Parathyroid adenoma (tissue), 2 donors: Measurements from ENCODE around the gene PAFAH1B2.

Experiments
- H2AFZ ChIP-seq: fragments of 300-600 bp; sonication (generic); one replicate; pipeline ENCODE4 v1.7.0; 2017; ENCODE audit warnings: antibody characterized with exemption, mild to moderate bottlenecking
- H3K27ac ChIP-seq: fragments of 300-600 bp; sonication (generic); one replicate; pipeline ENCODE4 v1.7.0; 2017
- H3K27me3 ChIP-seq: fragments of 300-600 bp; sonication (generic); one replicate; pipeline ENCODE4 v1.7.0; 2017; ENCODE audit warnings: low read length; ENCODE audit not compliant: control insufficient read depth, insufficient read depth
- H3K36me3 ChIP-seq: fragments of 300-600 bp; sonication (generic); one replicate; pipeline ENCODE4 v1.7.0; 2017; ENCODE audit warnings: low read length; ENCODE audit not compliant: control insufficient read depth, insufficient read depth
- H3K4me1 ChIP-seq: fragments of 300-600 bp; sonication (generic); one replicate; pipeline ENCODE4 v1.7.0; 2017; ENCODE audit warnings: control low read depth
- H3K4me2 ChIP-seq: fragments of 300-600 bp; sonication (generic); one replicate; pipeline ENCODE4 v1.7.0; 2017; ENCODE audit warnings: low read length
- H3K4me3 ChIP-seq: fragments of 300-600 bp; sonication (generic); one replicate; pipeline ENCODE4 v1.7.0; 2017; ENCODE audit warnings: low read depth, low read length
- H3K79me2 ChIP-seq: fragments of 300-600 bp; sonication (generic); one replicate; pipeline ENCODE4 v1.7.0; 2017; ENCODE audit warnings: control low read depth
- H3K9ac ChIP-seq: fragments of 300-600 bp; sonication (generic); one replicate; pipeline ENCODE4 v1.7.0; 2017; ENCODE audit warnings: mild to moderate bottlenecking
- H3K9me3 ChIP-seq: fragments of 300-600 bp; sonication (generic); one replicate; pipeline ENCODE4 v1.7.0; 2017; ENCODE audit warnings: low read length; ENCODE audit not compliant: control insufficient read depth
- TF ChIP-seq, protein P1 (sequence below): fragments of 300-600 bp; sonication (generic); IDR thresholded peaks from one replicate; pipeline ENCODE4 v1.7.0; 2017; ENCODE audit warnings: antibody characterized with exemption, mild to moderate bottlenecking
- donor health status: primary hyperparathyroidism.

Gene PAFAH1B2

DNA sequence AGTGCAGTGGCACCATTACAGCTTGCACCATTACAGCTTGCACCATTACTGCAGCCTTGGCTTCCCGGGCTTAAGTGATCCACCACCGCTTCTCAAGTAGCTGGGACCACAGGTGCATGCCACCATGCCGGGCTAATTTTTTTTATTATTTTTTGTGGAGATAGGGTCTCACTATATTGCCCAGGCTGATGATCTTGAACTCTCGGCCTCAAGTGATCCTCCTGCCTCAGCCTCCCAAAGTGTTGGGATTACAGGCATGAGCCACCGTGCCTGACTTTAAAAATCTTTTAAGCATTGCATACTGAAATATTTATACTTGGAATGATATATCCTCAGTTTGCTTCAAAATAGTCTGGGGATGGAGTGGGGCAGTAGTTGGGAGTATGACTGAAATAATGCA is 10.4 kb downstream of the PAFAH1B2 start:
- H3K79me2 ChIP-seq = peaks cover 32% of the 10 kb centered on the region
- H3K36me3 ChIP-seq = no peaks in the 10 kb centered on the region
- H3K27me3 ChIP-seq = no peaks in the 10 kb centered on the region
- H3K27ac ChIP-seq = no peak overlapping the region
- H2AFZ ChIP-seq = no peak overlapping the region
- no peaks in the 10 kb centered on the region for H3K9me3 ChIP-seq
- H3K4me1 ChIP-seq = no peaks in the 10 kb centered on the region
- H3K4me3 ChIP-seq = no peak overlapping the region
- TF ChIP-seq, protein P1, sequence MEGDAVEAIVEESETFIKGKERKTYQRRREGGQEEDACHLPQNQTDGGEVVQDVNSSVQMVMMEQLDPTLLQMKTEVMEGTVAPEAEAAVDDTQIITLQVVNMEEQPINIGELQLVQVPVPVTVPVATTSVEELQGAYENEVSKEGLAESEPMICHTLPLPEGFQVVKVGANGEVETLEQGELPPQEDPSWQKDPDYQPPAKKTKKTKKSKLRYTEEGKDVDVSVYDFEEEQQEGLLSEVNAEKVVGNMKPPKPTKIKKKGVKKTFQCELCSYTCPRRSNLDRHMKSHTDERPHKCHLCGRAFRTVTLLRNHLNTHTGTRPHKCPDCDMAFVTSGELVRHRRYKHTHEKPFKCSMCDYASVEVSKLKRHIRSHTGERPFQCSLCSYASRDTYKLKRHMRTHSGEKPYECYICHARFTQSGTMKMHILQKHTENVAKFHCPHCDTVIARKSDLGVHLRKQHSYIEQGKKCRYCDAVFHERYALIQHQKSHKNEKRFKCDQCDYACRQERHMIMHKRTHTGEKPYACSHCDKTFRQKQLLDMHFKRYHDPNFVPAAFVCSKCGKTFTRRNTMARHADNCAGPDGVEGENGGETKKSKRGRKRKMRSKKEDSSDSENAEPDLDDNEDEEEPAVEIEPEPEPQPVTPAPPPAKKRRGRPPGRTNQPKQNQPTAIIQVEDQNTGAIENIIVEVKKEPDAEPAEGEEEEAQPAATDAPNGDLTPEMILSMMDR = no peak
- H3K9ac ChIP-seq = no peak overlapping the region
- no peak overlapping the region for H3K4me2 ChIP-seq

DNA sequence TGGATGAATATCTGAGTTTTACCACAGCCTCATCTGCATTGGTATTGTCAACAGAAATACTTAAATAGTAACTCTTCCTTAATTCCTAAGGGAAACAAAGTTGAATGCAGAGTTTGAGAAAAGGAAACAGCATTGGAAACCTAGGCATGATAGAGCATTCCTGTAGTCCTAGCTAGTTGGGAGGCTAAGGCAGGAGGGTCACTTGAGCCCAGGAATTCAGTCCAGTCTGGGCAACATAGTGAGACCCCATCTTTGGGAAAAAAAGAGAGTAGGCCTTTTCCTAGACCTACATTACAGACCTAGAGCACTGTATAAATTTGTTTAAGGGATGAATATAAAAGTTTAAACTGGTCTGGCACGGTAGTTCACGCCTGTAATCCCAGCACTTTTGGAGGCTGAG is 13.4 kb downstream of the PAFAH1B2 start:
- H3K36me3 ChIP-seq = no peaks in the 10 kb centered on the region

DNA sequence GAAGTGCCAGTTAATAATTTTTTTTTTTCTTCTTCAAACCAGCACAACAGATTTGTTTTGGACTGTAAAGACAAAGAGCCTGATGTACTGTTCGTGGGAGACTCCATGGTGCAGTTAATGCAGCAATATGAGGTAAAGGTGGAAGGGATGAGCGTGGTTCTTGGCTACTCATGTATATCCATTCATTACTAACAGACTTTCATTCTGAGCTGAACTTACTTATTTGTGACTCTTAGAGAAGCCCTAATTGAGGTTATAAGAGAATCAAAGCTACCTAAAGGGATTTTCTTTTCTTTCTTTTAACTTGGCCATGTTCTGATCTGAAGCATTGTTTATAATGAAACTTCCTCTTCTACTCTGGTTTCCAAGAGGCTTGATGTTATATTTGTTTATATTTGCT is 15.8 kb downstream of the PAFAH1B2 start:
- Histone ChIP-seq H3K36me3 (no peaks in the 10 kb centered on the region), H3K27ac (no peak overlapping the region), H3K9ac (no peak overlapping the region), H3K9me3 (no peaks in the 10 kb centered on the region), H3K4me1 (no peaks in the 10 kb centered on the region), H3K4me3 (no peak overlapping the region), H3K4me2 (no peak overlapping the region), H2AFZ (no peak overlapping the region), H3K27me3 (no peaks in the 10 kb centered on the region), H3K79me2 (peaks cover 3% of the 10 kb centered on the region)
- TF ChIP-seq, protein P1 = no peak

More for the DNA sequence above, 13.4 kb downstream of the PAFAH1B2 start:
- Histone ChIP-seq H3K79me2 (peaks cover 15% of the 10 kb centered on the region), H3K4me3 (no peak overlapping the region), H3K9me3 (no peaks in the 10 kb centered on the region), H3K9ac (no peak overlapping the region), H3K27me3 (no peaks in the 10 kb centered on the region), H3K4me2 (no peak overlapping the region), H3K27ac (no peak overlapping the region), H2AFZ (no peak overlapping the region), H3K4me1 (no peaks in the 10 kb centered on the region)
- TF ChIP-seq, protein P1 = no peak

DNA sequence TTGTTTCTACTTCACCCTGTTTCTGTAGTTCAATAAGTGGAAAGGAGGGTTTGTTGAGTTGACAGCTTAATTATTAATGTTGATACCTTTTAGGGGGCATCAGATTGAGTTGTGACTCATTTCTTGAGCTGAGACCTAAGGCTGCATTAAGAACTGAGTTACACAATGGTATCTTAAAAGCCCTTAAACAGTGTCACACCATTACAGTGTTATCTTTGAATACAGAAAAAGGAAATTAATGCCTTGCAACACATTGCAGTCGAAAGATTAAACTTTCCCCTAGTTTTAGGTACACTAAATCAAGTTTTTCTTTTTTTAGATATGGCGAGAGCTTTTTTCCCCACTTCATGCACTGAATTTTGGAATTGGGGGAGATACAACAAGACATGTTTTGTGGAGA is 16.7 kb downstream of the PAFAH1B2 start:
- TF ChIP-seq, protein P1 = no peak
- H3K9ac ChIP-seq = no peak overlapping the region
- H3K36me3 ChIP-seq = no peaks in the 10 kb centered on the region
- H3K9me3 ChIP-seq = no peaks in the 10 kb centered on the region
- no peak overlapping the region for H3K4me2 ChIP-seq
- H3K4me3 ChIP-seq = no peak overlapping the region
- no peaks in the 10 kb centered on the region for H3K27me3 ChIP-seq
- no peaks in the 10 kb centered on the region for H3K79me2 ChIP-seq
- H2AFZ ChIP-seq = no peak overlapping the region
- no peaks in the 10 kb centered on the region for H3K4me1 ChIP-seq
- H3K27ac ChIP-seq = no peak overlapping the region

DNA sequence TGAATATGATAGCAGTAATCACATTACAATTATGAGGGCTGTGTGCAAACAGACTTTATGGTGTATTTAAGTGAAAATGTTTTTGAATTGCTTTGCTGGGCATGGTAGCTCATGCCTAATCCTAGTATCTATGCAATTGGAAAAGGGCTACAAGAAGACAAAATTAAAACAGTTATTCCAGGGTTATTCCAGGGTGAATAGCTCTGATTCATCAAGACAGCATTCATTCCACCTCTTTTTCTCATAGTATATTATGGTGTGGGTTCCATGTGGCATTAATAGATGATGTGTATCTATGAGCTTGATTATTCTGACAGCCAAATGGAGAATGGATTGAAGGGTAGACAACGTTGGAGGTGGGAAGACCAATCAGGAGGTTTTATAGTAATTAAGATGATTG is 22.4 kb downstream of the PAFAH1B2 start:
- no peak overlapping the region for H3K27ac ChIP-seq
- H2AFZ ChIP-seq = no peak overlapping the region
- H3K79me2 ChIP-seq = no peaks in the 10 kb centered on the region
- H3K4me1 ChIP-seq = no peaks in the 10 kb centered on the region
- no peaks in the 10 kb centered on the region for H3K36me3 ChIP-seq
- no peak overlapping the region for H3K4me3 ChIP-seq
- H3K4me2 ChIP-seq = no peak overlapping the region
- no peaks in the 10 kb centered on the region for H3K27me3 ChIP-seq
- no peak overlapping the region for H3K9ac ChIP-seq
- TF ChIP-seq, protein P1 = no peak
- no peaks in the 10 kb centered on the region for H3K9me3 ChIP-seq
